H1 (cell line): ENCODE data around the gene SPDYE5. TPM values are rescaled to one million over a fixed set of nuclear protein-coding genes. Genes with fewer than 3 reads are reported as not detected.
"Not testable (repeated sequence)": the region's sequence is repeated elsewhere in the genome, so short reads cannot be mapped to it uniquely, and the experiment has no call there.

Experiments used
- CTCF ChIA-PET: fragments of 300-600 bp; sonication (Branson Sonifier 250); formaldehyde crosslinking; loops from one replicate; lab custom pipeline; 2021; ENCODE audit not compliant: partially characterized antibody; lab: Charles Lee
- POLR2A ChIA-PET: fragments of 300-600 bp; sonication (Branson Sonifier 250); formaldehyde crosslinking; loops from one replicate; lab custom pipeline; 2021; ENCODE audit warnings: inconsistent platforms; ENCODE audit not compliant: partially characterized antibody; lab: Charles Lee
- DNase-seq, 2 experiments: peaks; one replicate each; pipeline versions ENCODE4 v3.0.0 to v3.0.0-alpha.2; 2010 to 2022; ENCODE audit warnings: low spot score in 2 of 2, low read depth in 1 of 2, mixed read lengths in 1 of 2
- FAIRE-seq: peaks from 2 replicates; lab custom pipeline; 2011; peaks lifted over from hg19 to GRCh38; lab: Jason Lieb, UNC
- H2AFZ ChIP-seq: 2 replicates; pipeline ENCODE4 v1.8.1; 2012; ENCODE audit warnings: low read length, inconsistent platforms
- H2AK5ac ChIP-seq: 2 replicates; pipeline ENCODE4 v1.6.1; 2013; ENCODE audit warnings: low read depth, low read length
- H2BK120ac ChIP-seq: replicated peaks from 2 replicates; pipeline ENCODE3; 2013; ENCODE audit warnings: low read depth, low read length, inconsistent platforms
- H2BK12ac ChIP-seq: 2 replicates; pipeline ENCODE4 v1.6.1; 2013; ENCODE audit warnings: low read depth, low read length
- H2BK15ac ChIP-seq: 2 replicates; pipeline ENCODE4 v1.6.1; 2013; ENCODE audit warnings: low read length
- H2BK20ac ChIP-seq: 2 replicates; pipeline ENCODE4 v1.6.1; 2013; ENCODE audit warnings: low read length
- H2BK5ac ChIP-seq: 2 replicates; pipeline ENCODE4 v1.6.1; 2013; ENCODE audit warnings: low read depth, low read length
- H3K14ac ChIP-seq: 2 replicates; pipeline ENCODE4 v1.6.1; 2013; ENCODE audit warnings: inconsistent platforms; ENCODE audit not compliant: insufficient read length
- H3K18ac ChIP-seq: 2 replicates; pipeline ENCODE4 v1.6.1; 2013; ENCODE audit warnings: low read length; ENCODE audit errors: extremely low read depth
- H3K23ac ChIP-seq: 2 replicates; pipeline ENCODE4 v1.6.1; 2013; ENCODE audit warnings: inconsistent platforms; ENCODE audit not compliant: insufficient read length
- H3K23me2 ChIP-seq: 2 replicates; pipeline ENCODE4 v1.6.1; 2013; ENCODE audit warnings: low read depth, low read length
- H3K27ac ChIP-seq: 2 replicates; pipeline ENCODE4 v1.6.1; 2011; ENCODE audit warnings: low read depth, low read length, inconsistent platforms
- H3K27me3 ChIP-seq, 4 experiments: replicated peaks in 1 of 4; 1 replicate in 1 of 4; 2 replicates in 3 of 4; pipeline versions ENCODE4 v1.6.1 to v1.8.1; 2011 to 2013; ENCODE audit warnings: low read length in 3 of 4, mild to moderate bottlenecking in 3 of 4, inconsistent platforms in 2 of 4, mixed read lengths in 2 of 4, moderate library complexity in 1 of 4; ENCODE audit not compliant: control insufficient read depth in 3 of 4, insufficient read depth in 3 of 4; ENCODE audit errors: extremely low read depth in 1 of 4
- H3K36me3 ChIP-seq, 4 experiments: 2 replicates each; pipeline versions ENCODE4 v1.6.1 to v1.8.1; 2011 to 2013; ENCODE audit warnings: mild to moderate bottlenecking in 4 of 4, low read length in 3 of 4, moderate library complexity in 2 of 4, control low read depth in 1 of 4, inconsistent platforms in 1 of 4; ENCODE audit not compliant: insufficient read depth in 4 of 4, control insufficient read depth in 2 of 4
- H3K4ac ChIP-seq: replicated peaks from 2 replicates; pipeline ENCODE3; 2013; ENCODE audit warnings: low read length, low read depth, mixed read lengths, inconsistent platforms; ENCODE audit not compliant: insufficient read length
- H3K4me1 ChIP-seq, 4 experiments: replicated peaks in 1 of 4; 1 replicate in 1 of 4; 2 replicates in 3 of 4; pipeline versions ENCODE4 v1.6.1 to v1.8.1; 2011 to 2013; ENCODE audit warnings: low read length in 3 of 4, inconsistent platforms in 2 of 4, mixed read lengths in 1 of 4; ENCODE audit not compliant: insufficient read depth in 4 of 4, control insufficient read depth in 3 of 4
- H3K4me2 ChIP-seq, 2 experiments: 2 replicates each; pipeline versions ENCODE4 v1.6.1 to v1.8.1; 2011 to 2013; ENCODE audit warnings: low read depth in 2 of 2, low read length in 2 of 2, control low read depth in 1 of 2, inconsistent platforms in 1 of 2, mild to moderate bottlenecking in 1 of 2; ENCODE audit not compliant: insufficient read depth in 1 of 2
- H3K4me3 ChIP-seq, 4 experiments: fragments of 200-600, 300-600 bp in 1 of 4; sonication (generic), shearing (Covaris generic), sonication (Bioruptor Twin) in 1 of 4; 2 replicates each; pipeline versions ENCODE4 v1.5.1 to v1.8.1; 2011 to 2016; ENCODE audit warnings: low read length in 4 of 4, low read depth in 3 of 4, control low read depth in 2 of 4, inconsistent platforms in 2 of 4, mild to moderate bottlenecking in 2 of 4, mixed read lengths in 1 of 4, moderate library complexity in 1 of 4; ENCODE audit not compliant: insufficient read depth in 2 of 4; ENCODE audit errors: extremely low read depth in 1 of 4
- H3K56ac ChIP-seq: replicated peaks from 2 replicates; pipeline ENCODE3; 2013; ENCODE audit warnings: low read depth, mild to moderate bottlenecking, mixed read lengths, low read length, inconsistent platforms; ENCODE audit not compliant: insufficient read length
- H3K79me1 ChIP-seq: 2 replicates; pipeline ENCODE4 v1.6.1; 2013; ENCODE audit warnings: low read depth, low read length, control low read depth
- H3K79me2 ChIP-seq, 2 experiments: 2 replicates each; pipeline versions ENCODE4 v1.6.1 to v1.8.1; 2012 to 2013; ENCODE audit warnings: low read length in 2 of 2, mild to moderate bottlenecking in 2 of 2, inconsistent platforms in 1 of 2; ENCODE audit not compliant: insufficient read depth in 2 of 2, control insufficient read depth in 1 of 2
- H3K9ac ChIP-seq, 4 experiments: replicated peaks in 1 of 4; 1 replicate in 1 of 4; 2 replicates in 3 of 4; pipeline versions ENCODE4 v1.6.1 to v1.8.1; 2011 to 2013; ENCODE audit warnings: low read depth in 3 of 4, low read length in 3 of 4, control low read depth in 2 of 4, mild to moderate bottlenecking in 2 of 4, moderate library complexity in 2 of 4, inconsistent platforms in 1 of 4; ENCODE audit errors: extremely low read depth in 1 of 4
- H3K9me3 ChIP-seq, 2 experiments: 2 replicates each; pipeline versions ENCODE4 v1.6.1 to v1.8.1; 2012 to 2013; ENCODE audit warnings: mild to moderate bottlenecking in 2 of 2, moderate library complexity in 2 of 2, control low read depth in 1 of 2, inconsistent platforms in 1 of 2, low read depth in 1 of 2, low read length in 1 of 2, mixed read lengths in 1 of 2; ENCODE audit not compliant: insufficient read depth in 2 of 2
- H4K20me1 ChIP-seq, 2 experiments: replicated peaks in 1 of 2; 2 replicates each; pipeline versions ENCODE3 to v1.8.1; 2011 to 2013; ENCODE audit warnings: inconsistent platforms in 2 of 2, low read length in 2 of 2, mild to moderate bottlenecking in 1 of 2; ENCODE audit not compliant: insufficient read depth in 2 of 2, control insufficient read depth in 1 of 2
- H4K5ac ChIP-seq: 2 replicates; pipeline ENCODE4 v1.6.1; 2013; ENCODE audit warnings: low read length, low read depth, mixed read lengths, inconsistent platforms; ENCODE audit not compliant: insufficient read length
- H4K8ac ChIP-seq: 2 replicates; pipeline ENCODE4 v1.8.0; 2013; ENCODE audit warnings: mild to moderate bottlenecking, moderate library complexity, low read length, inconsistent platforms; ENCODE audit not compliant: insufficient read depth; ENCODE audit errors: extremely low read depth
- H4K91ac ChIP-seq: replicated peaks from 2 replicates; pipeline ENCODE3; 2013; ENCODE audit warnings: low read length, mixed read lengths, inconsistent platforms; ENCODE audit not compliant: insufficient read length
- SIN3A ChIP-seq, 2 experiments: IDR thresholded peaks in 1 of 2; conservative IDR thresholded peaks in 1 of 2; 2 replicates each; pipeline ENCODE4 v1.6.1; 2011 to 2012; ENCODE audit warnings: low read length in 2 of 2, improper control_type of control experiment in 1 of 2, low read depth in 1 of 2, mild to moderate bottlenecking in 1 of 2
- WGBS, 2 experiments: shearing (Covaris generic) in 1 of 2; methylation state at CpG; one replicate each; pipeline versions ENCODE4 v1.1.6 to v1.1.7; 2013 to 2015; ENCODE audit warnings: low lambda C conversion rate in 2 of 2, mixed read lengths in 2 of 2, inconsistent platforms in 1 of 2, low coverage in 1 of 2, missing lambda C conversion rate in 1 of 2; ENCODE audit not compliant: insufficient replicate concordance in 2 of 2, insufficient coverage in 1 of 2, insufficient read length in 1 of 2; ENCODE audit errors: extremely low coverage in 1 of 2, missing lambda C conversion rate in 1 of 2; 5-methylcytosine and 5-hydroxymethylcytosine counted together
- polyA plus RNA-seq, 7 experiments: library from polyadenylated mRNA; depleted of rRNA in 3 of 7; stranded (reverse) in 5 of 7; unstranded in 2 of 7; fragments of >200 nt in 5 of 7; fragments of 200-250 nt in 2 of 7; gene quantifications; 1 replicate in 5 of 7; 2 replicates in 1 of 7; 4 replicates in 1 of 7; pipeline versions ENCODE4 v1.2.1 to v1.2.3, GENCODE V29; 2011 to 2013; ENCODE audit warnings: missing spikeins in 2 of 7, mixed read lengths in 2 of 7
- total RNA-seq: library from RNA; stranded (reverse); fragmentation: NEBNext Ultra II Directional; extraction: Animal tissue kit (Norgen Biotek cat#: 25700); gene quantifications from 2 replicates; pipeline ENCODE4 v1.2.1, GENCODE V29; 2021

SPDYE5 gene
- total and polyA plus RNA-seq, 2 of the 8 experiments (the other 6 are each of a cell fraction or from before 2014, with no cell fraction given): not detected

- CTCF ChIA-PET, H3K56ac ChIP-seq, H4K20me1 ChIP-seq, H3K18ac ChIP-seq, H2BK5ac ChIP-seq, H2BK120ac ChIP-seq, H2BK15ac ChIP-seq, FAIRE-seq, H3K9me3 ChIP-seq, H3K79me1 ChIP-seq, DNase-seq, H2BK12ac ChIP-seq, H4K5ac ChIP-seq, H3K27ac ChIP-seq, H2AK5ac ChIP-seq, H2BK20ac ChIP-seq, H3K4ac ChIP-seq, H2AFZ ChIP-seq, H4K91ac ChIP-seq, H3K23ac ChIP-seq, H3K23me2 ChIP-seq, H3K4me1 ChIP-seq, H3K14ac ChIP-seq, H3K27me3 ChIP-seq: not testable (repeated sequence)
- 6% methylated on average over 29 of the region's 37 CpGs; no CpG with 5 or more reads in 1 of the 2 experiments for WGBS, 2 experiments
- H3K36me3 ChIP-seq: peaks cover 0 to 26% (median 13%) of the 10 kb centered on the region in 4 experiments; a peak in 7 of 8 replicates
- peak overlapping the region; percentile 51; the same call in 1 of the 2 replicates for H4K8ac ChIP-seq
- peak overlapping the region; percentile 80 to 93 (median 86) for H3K4me3 ChIP-seq
- POLR2A ChIA-PET: interaction anchor here (0.6 to 1.2 kb wide), 2 partner anchors 15 to 71 kb away, joined by 3 to 5 read pairs; no protein-coding TSS in a partner anchor
- H3K9ac ChIP-seq: peak overlapping the region; percentile 38 to 93 (median 85); a peak in 5 of 7 replicates
- TF ChIP-seq SIN3A (conservative IDR thresholded peaks at IDR 0.05 in 1 of 2, IDR thresholded peaks at IDR 0.05 in 1 of 2; ENCODE audit: low read depth in 1 of 2, low read length in 2 of 2): 0 out of 4 replicates have a peak, but pooled peaks of 1 of the 2 experiments have one; percentile 9
- peaks cover 3 to 17% of the 10 kb centered on the region in 2 experiments; a peak in 3 of 4 replicates for H3K79me2 ChIP-seq
- peak overlapping the region; percentile 91 to 92 for H3K4me2 ChIP-seq
Measured at GRCh38 chr7:75527224-75527722, 35.2 kb downstream of the SPDYE5 start.
